Stimulated activated CD8-positive, alpha-beta memory T cell treated with anti-CD3 and anti-CD28 coated beads, Interleukin-15, amount 100 ng/mL, for 24 hours (primary cell): Measurements from ENCODE around the gene MINDY3.

ENCODE experiments used
- DNase-seq: peaks from one replicate; pipeline ENCODE4 v3.0.0-alpha.2; 2020; ENCODE audit warnings: low read depth

The MINDY3 gene

DNA sequence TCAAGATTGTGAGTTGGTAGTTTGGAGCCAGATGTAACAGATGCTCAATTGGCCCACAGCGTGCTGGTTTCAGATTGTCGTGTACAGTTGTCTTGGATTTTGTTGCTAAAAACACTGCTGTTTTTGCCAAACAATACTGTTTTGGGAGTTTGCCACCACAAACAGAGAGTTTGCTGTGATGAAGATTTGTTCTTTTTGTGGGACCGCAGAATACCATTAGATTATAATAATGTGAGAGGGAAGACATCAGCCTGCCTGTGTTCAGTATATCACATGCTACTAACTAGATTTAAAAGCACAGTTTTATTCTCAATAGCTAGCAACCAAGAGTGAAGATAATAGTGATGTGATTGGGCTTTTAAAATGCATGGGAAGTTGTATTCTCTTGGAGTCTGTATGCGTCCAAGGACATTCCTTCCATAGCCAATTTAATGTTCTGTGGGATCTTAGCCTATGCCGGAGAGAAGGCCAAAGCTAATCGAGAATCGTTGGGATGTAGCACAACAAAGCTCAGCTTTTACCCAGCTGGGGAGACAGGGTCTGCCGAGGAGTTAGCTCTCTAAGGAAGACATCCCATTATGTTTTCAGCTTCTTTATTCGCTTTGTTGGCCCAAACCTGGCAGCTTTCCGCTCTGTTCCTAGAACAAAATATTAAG is 121.9 kb downstream of the MINDY3 start:
- DNase-seq = no peak

DNA sequence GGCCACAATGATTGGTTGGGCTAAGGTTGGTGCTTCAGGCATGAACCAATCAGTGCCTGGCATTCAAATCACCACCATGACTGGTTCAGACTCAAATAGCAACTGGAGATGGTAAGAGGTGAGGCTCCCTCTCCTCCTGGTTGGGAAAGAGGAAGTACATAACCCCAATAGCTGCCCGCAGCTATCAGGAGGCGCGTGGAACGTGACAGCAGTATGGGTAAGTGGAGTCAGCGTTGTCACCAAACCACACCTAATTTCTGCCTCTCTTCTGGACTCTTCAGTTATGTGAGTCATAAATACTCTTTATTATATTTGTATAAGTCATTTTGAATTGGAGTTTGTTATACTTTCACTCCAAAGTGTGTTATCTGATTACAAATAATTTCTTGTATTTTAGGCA is 122.7 kb downstream of the MINDY3 start:
- no peak for DNase-seq

- no peak for DNase-seq
Measured at GRCh38 chr10:15735763-15736162, 124.5 kb downstream of the MINDY3 start.

DNA sequence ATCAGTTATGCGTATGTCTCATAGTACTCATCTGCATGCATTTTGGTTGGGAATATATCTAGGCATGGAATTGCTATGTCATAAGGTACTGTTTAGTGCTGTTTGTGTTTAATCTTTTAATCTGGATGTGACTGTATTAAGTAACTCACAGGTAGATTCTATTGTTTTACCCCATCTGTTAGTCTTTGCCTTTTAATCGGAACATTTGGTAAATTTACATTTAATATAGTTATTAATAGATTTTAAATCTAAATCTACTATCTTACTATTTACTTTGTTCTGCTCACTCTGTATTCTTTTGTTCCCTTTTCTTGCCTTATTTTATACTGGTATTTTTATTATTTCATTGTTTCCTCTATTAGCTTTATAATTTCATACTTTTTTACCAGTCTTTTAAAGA is 130.0 kb downstream of the MINDY3 start:
- no peak for DNase-seq

GRCh38 chr10:15729890-15730289 is 130.4 kb downstream of the MINDY3 start:
- DNase-seq = no peak
